Ovary (tissue), 3 donors: ENCODE data around the gene CCDC154.

Experiments used
- CTCF ChIP-seq, 3 donors: fragments of 450-650 bp in 2 of 3; fragments of 200-600 bp in 1 of 3; IDR thresholded peaks; one replicate each; pipeline versions ENCODE4 v1.5.1 to v1.8.0; 2016 to 2022; ENCODE audit warnings: antibody characterized with exemption in 3 of 3, mild to moderate bottlenecking in 1 of 3
- EP300 ChIP-seq: sonication (generic); formaldehyde crosslinking; IDR thresholded peaks from one replicate; pipeline ENCODE4 v1.6.1; 2017; ENCODE audit warnings: antibody characterized with exemption
- donor health status: DM: no; HTN: no; CAD: no.

DNA sequence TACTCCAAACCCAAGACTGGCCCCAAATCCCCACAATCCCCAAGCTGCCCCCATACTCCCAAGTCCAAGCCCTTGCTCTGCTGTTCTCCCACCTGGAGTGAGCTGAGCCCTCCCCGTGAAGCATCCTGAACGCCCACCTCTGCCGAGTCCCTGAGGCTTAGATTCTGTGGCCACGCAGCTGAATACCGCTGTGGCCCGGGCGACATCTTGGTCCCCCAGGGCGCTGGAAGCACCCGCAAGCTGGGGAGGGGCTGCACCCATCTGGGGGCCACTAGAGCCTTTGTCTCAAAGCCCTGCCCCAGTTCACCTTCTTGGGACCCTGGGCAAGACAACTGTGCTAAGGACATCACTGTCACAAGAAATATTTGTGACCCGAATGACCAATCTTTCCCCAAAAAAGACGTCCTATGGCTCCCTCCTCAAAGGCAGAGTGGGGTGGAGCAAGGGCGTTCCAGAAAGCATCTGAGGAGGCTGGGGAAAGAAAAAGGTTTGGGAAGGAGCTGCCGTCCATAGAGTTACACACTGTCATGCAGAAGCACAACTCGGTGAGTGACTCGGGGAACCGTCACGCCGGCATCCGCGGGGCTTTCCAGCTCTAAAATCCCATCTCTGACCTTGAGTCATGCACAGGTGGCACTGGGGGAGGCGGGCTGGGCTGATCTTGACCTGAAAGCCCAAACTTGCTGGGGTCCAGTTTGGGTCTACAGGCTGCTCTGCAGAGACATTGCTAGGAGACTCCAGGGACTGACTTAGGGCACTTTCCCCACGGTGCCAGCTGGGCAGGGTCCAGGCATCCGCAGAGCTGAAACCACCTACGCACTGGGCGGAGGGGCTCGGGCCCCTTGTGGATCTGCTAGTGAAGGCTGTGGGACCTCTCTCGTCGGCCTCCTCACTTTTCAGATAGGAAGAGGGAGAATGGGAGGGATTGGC lies 37.8 kb upstream of the CCDC154 start:
- no peak for TF ChIP-seq CTCF (IDR thresholded peaks at IDR 0.05)
- no peak for TF ChIP-seq EP300
